Osteocyte (in vitro differentiated cells): ENCODE measurements around the gene THSD4. TPM values are rescaled to one million over a fixed set of nuclear protein-coding genes. Genes with fewer than 3 reads are reported as not detected.

ENCODE experiments used
- DNase-seq: peaks from one replicate; pipeline ENCODE4 v3.0.0; 2021; ENCODE audit warnings: mixed read lengths; ENCODE audit not compliant: unreplicated experiment; ENCODE audit errors: extremely low spot score
- H3K27ac Mint-ChIP-seq: one replicate; pipeline ENCODE4 v1.8.0; 2021; ENCODE audit warnings: mild to moderate bottlenecking, mixed read lengths; ENCODE audit not compliant: unreplicated experiment
- H3K27me3 Mint-ChIP-seq: one replicate; pipeline ENCODE4 v1.8.0; 2021; ENCODE audit warnings: mixed read lengths; ENCODE audit not compliant: unreplicated experiment
- H3K36me3 Mint-ChIP-seq: one replicate; pipeline ENCODE4 v1.8.0; 2021; ENCODE audit warnings: mixed read lengths; ENCODE audit not compliant: unreplicated experiment
- H3K4me1 Mint-ChIP-seq: one replicate; pipeline ENCODE4 v1.8.0; 2021; ENCODE audit warnings: mixed read lengths; ENCODE audit not compliant: unreplicated experiment
- H3K4me3 Mint-ChIP-seq: one replicate; pipeline ENCODE4 v1.8.0; 2021; ENCODE audit warnings: mild to moderate bottlenecking, moderate library complexity, mixed read lengths; ENCODE audit not compliant: unreplicated experiment
- H3K9me3 Mint-ChIP-seq: one replicate; pipeline ENCODE4 v1.8.0; 2021; ENCODE audit warnings: mixed read lengths; ENCODE audit not compliant: unreplicated experiment
- CTCF ChIP-seq: fragments of 200-600 bp; sonication (generic); IDR thresholded peaks from 2 replicates; pipeline ENCODE4 v1.5.0; 2021; ENCODE audit warnings: antibody characterized with exemption, mild to moderate bottlenecking, moderate library complexity
- total RNA-seq: library from RNA; stranded (reverse); gene quantifications from 2 replicates; pipeline ENCODE4 v1.2.1, GENCODE V29; 2021

The THSD4 gene
- total RNA-seq, 1 donor from 2014 or later, result 5.7 TPM

- H3K36me3 Mint-ChIP-seq, result no peaks in the 10 kb centered on the region
- H3K27ac Mint-ChIP-seq, result no peak overlapping the region
- no peaks in the 10 kb centered on the region for H3K9me3 Mint-ChIP-seq
- H3K4me3 Mint-ChIP-seq, result no peak overlapping the region
- TF ChIP-seq CTCF, result no peak
- H3K4me1 Mint-ChIP-seq, result peaks cover 18% of the 10 kb centered on the region
- DNase-seq, result no peak
- H3K27me3 Mint-ChIP-seq, result no peaks in the 10 kb centered on the region
Observed at GRCh38 chr15:71152542-71152941, 37.3 kb downstream of the THSD4 start.

- Mint-ChIP-seq H3K9me3 (no peaks in the 10 kb centered on the region), H3K27ac (no peak overlapping the region)
Observed at GRCh38 chr15:71153823-71154524, 38.7 kb downstream of the THSD4 start.

GRCh38 chr15:71154607-71155200 lies 39.4 kb downstream of the THSD4 start:
- Mint-ChIP-seq H3K4me1 (peaks cover 28% of the 10 kb centered on the region), H3K36me3 (no peaks in the 10 kb centered on the region), H3K9me3 (no peaks in the 10 kb centered on the region), H3K4me3 (no peak overlapping the region), H3K27me3 (no peaks in the 10 kb centered on the region), H3K27ac (no peak overlapping the region)
- no peak for TF ChIP-seq CTCF
- DNase-seq, result no peak

More at GRCh38 chr15:71153823-71154524, 38.7 kb downstream of the THSD4 start:
- Mint-ChIP-seq H3K36me3 (no peaks in the 10 kb centered on the region), H3K4me1 (peaks cover 27% of the 10 kb centered on the region), H3K4me3 (no peak overlapping the region), H3K27me3 (no peaks in the 10 kb centered on the region)
- DNase-seq, result no peak
- no peak for TF ChIP-seq CTCF

GRCh38 chr15:71155534-71155933 lies 40.3 kb downstream of the THSD4 start:
- Mint-ChIP-seq H3K27ac (no peak overlapping the region), H3K36me3 (peaks cover 1% of the 10 kb centered on the region), H3K9me3 (no peaks in the 10 kb centered on the region), H3K4me1 (peaks cover 20% of the 10 kb centered on the region), H3K27me3 (no peaks in the 10 kb centered on the region), H3K4me3 (no peak overlapping the region)
- no peak for DNase-seq
- TF ChIP-seq CTCF, result no peak

- Mint-ChIP-seq H3K4me3 (no peak overlapping the region), H3K27me3 (no peaks in the 10 kb centered on the region), H3K27ac (no peak overlapping the region), H3K9me3 (peaks cover 22% of the 10 kb centered on the region), H3K4me1 (peaks cover 13% of the 10 kb centered on the region), H3K36me3 (peaks cover 14% of the 10 kb centered on the region)
- TF ChIP-seq CTCF, result no peak
- DNase-seq, result no peak
Observed at GRCh38 chr15:71160976-71161375, 45.7 kb downstream of the THSD4 start.
